H1 (cell line): Measurements from ENCODE around the gene ZNRF2. TPM values are rescaled to one million over a fixed set of nuclear protein-coding genes. Genes with fewer than 3 reads are reported as not detected.

ENCODE experiments used
- CTCF ChIA-PET: fragments of 300-600 bp; sonication (Branson Sonifier 250); formaldehyde crosslinking; loops from one replicate; lab custom pipeline; 2021; ENCODE audit not compliant: partially characterized antibody; lab: Charles Lee
- POLR2A ChIA-PET: fragments of 300-600 bp; sonication (Branson Sonifier 250); formaldehyde crosslinking; loops from one replicate; lab custom pipeline; 2021; ENCODE audit warnings: inconsistent platforms; ENCODE audit not compliant: partially characterized antibody; lab: Charles Lee
- DNase-seq, 2 experiments: peaks; one replicate each; pipeline versions ENCODE4 v3.0.0 to v3.0.0-alpha.2; 2010 to 2022; ENCODE audit warnings: low spot score in 2 of 2, low read depth in 1 of 2, mixed read lengths in 1 of 2
- FAIRE-seq: peaks from 2 replicates; lab custom pipeline; 2011; peaks lifted over from hg19 to GRCh38; lab: Jason Lieb, UNC
- H2AFZ ChIP-seq: 2 replicates; pipeline ENCODE4 v1.8.1; 2012; ENCODE audit warnings: low read length, inconsistent platforms
- H2AK5ac ChIP-seq: 2 replicates; pipeline ENCODE4 v1.6.1; 2013; ENCODE audit warnings: low read depth, low read length
- H2BK120ac ChIP-seq: replicated peaks from 2 replicates; pipeline ENCODE3; 2013; ENCODE audit warnings: low read depth, low read length, inconsistent platforms
- H2BK12ac ChIP-seq: 2 replicates; pipeline ENCODE4 v1.6.1; 2013; ENCODE audit warnings: low read depth, low read length
- H2BK15ac ChIP-seq: 2 replicates; pipeline ENCODE4 v1.6.1; 2013; ENCODE audit warnings: low read length
- H2BK20ac ChIP-seq: 2 replicates; pipeline ENCODE4 v1.6.1; 2013; ENCODE audit warnings: low read length
- H2BK5ac ChIP-seq: 2 replicates; pipeline ENCODE4 v1.6.1; 2013; ENCODE audit warnings: low read depth, low read length
- H3K14ac ChIP-seq: 2 replicates; pipeline ENCODE4 v1.6.1; 2013; ENCODE audit warnings: inconsistent platforms; ENCODE audit not compliant: insufficient read length
- H3K18ac ChIP-seq: 2 replicates; pipeline ENCODE4 v1.6.1; 2013; ENCODE audit warnings: low read length; ENCODE audit errors: extremely low read depth
- H3K23ac ChIP-seq: 2 replicates; pipeline ENCODE4 v1.6.1; 2013; ENCODE audit warnings: inconsistent platforms; ENCODE audit not compliant: insufficient read length
- H3K23me2 ChIP-seq: 2 replicates; pipeline ENCODE4 v1.6.1; 2013; ENCODE audit warnings: low read depth, low read length
- H3K27ac ChIP-seq: 2 replicates; pipeline ENCODE4 v1.6.1; 2011; ENCODE audit warnings: low read depth, low read length, inconsistent platforms
- H3K27me3 ChIP-seq, 4 experiments: replicated peaks in 1 of 4; 1 replicate in 1 of 4; 2 replicates in 3 of 4; pipeline versions ENCODE4 v1.6.1 to v1.8.1; 2011 to 2013; ENCODE audit warnings: low read length in 3 of 4, mild to moderate bottlenecking in 3 of 4, inconsistent platforms in 2 of 4, mixed read lengths in 2 of 4, moderate library complexity in 1 of 4; ENCODE audit not compliant: control insufficient read depth in 3 of 4, insufficient read depth in 3 of 4; ENCODE audit errors: extremely low read depth in 1 of 4
- H3K36me3 ChIP-seq, 4 experiments: 2 replicates each; pipeline versions ENCODE4 v1.6.1 to v1.8.1; 2011 to 2013; ENCODE audit warnings: mild to moderate bottlenecking in 4 of 4, low read length in 3 of 4, moderate library complexity in 2 of 4, control low read depth in 1 of 4, inconsistent platforms in 1 of 4; ENCODE audit not compliant: insufficient read depth in 4 of 4, control insufficient read depth in 2 of 4
- H3K4ac ChIP-seq: replicated peaks from 2 replicates; pipeline ENCODE3; 2013; ENCODE audit warnings: low read length, low read depth, mixed read lengths, inconsistent platforms; ENCODE audit not compliant: insufficient read length
- H3K4me1 ChIP-seq, 4 experiments: replicated peaks in 1 of 4; 1 replicate in 1 of 4; 2 replicates in 3 of 4; pipeline versions ENCODE4 v1.6.1 to v1.8.1; 2011 to 2013; ENCODE audit warnings: low read length in 3 of 4, inconsistent platforms in 2 of 4, mixed read lengths in 1 of 4; ENCODE audit not compliant: insufficient read depth in 4 of 4, control insufficient read depth in 3 of 4
- H3K4me2 ChIP-seq, 2 experiments: 2 replicates each; pipeline versions ENCODE4 v1.6.1 to v1.8.1; 2011 to 2013; ENCODE audit warnings: low read depth in 2 of 2, low read length in 2 of 2, control low read depth in 1 of 2, inconsistent platforms in 1 of 2, mild to moderate bottlenecking in 1 of 2; ENCODE audit not compliant: insufficient read depth in 1 of 2
- H3K4me3 ChIP-seq, 4 experiments: fragments of 200-600, 300-600 bp in 1 of 4; sonication (generic), shearing (Covaris generic), sonication (Bioruptor Twin) in 1 of 4; 2 replicates each; pipeline versions ENCODE4 v1.5.1 to v1.8.1; 2011 to 2016; ENCODE audit warnings: low read length in 4 of 4, low read depth in 3 of 4, control low read depth in 2 of 4, inconsistent platforms in 2 of 4, mild to moderate bottlenecking in 2 of 4, mixed read lengths in 1 of 4, moderate library complexity in 1 of 4; ENCODE audit not compliant: insufficient read depth in 2 of 4; ENCODE audit errors: extremely low read depth in 1 of 4
- H3K56ac ChIP-seq: replicated peaks from 2 replicates; pipeline ENCODE3; 2013; ENCODE audit warnings: low read depth, mild to moderate bottlenecking, mixed read lengths, low read length, inconsistent platforms; ENCODE audit not compliant: insufficient read length
- H3K79me1 ChIP-seq: 2 replicates; pipeline ENCODE4 v1.6.1; 2013; ENCODE audit warnings: low read depth, low read length, control low read depth
- H3K79me2 ChIP-seq, 2 experiments: 2 replicates each; pipeline versions ENCODE4 v1.6.1 to v1.8.1; 2012 to 2013; ENCODE audit warnings: low read length in 2 of 2, mild to moderate bottlenecking in 2 of 2, inconsistent platforms in 1 of 2; ENCODE audit not compliant: insufficient read depth in 2 of 2, control insufficient read depth in 1 of 2
- H3K9ac ChIP-seq, 4 experiments: replicated peaks in 1 of 4; 1 replicate in 1 of 4; 2 replicates in 3 of 4; pipeline versions ENCODE4 v1.6.1 to v1.8.1; 2011 to 2013; ENCODE audit warnings: low read depth in 3 of 4, low read length in 3 of 4, control low read depth in 2 of 4, mild to moderate bottlenecking in 2 of 4, moderate library complexity in 2 of 4, inconsistent platforms in 1 of 4; ENCODE audit errors: extremely low read depth in 1 of 4
- H3K9me3 ChIP-seq, 2 experiments: 2 replicates each; pipeline versions ENCODE4 v1.6.1 to v1.8.1; 2012 to 2013; ENCODE audit warnings: mild to moderate bottlenecking in 2 of 2, moderate library complexity in 2 of 2, control low read depth in 1 of 2, inconsistent platforms in 1 of 2, low read depth in 1 of 2, low read length in 1 of 2, mixed read lengths in 1 of 2; ENCODE audit not compliant: insufficient read depth in 2 of 2
- H4K20me1 ChIP-seq, 2 experiments: replicated peaks in 1 of 2; 2 replicates each; pipeline versions ENCODE3 to v1.8.1; 2011 to 2013; ENCODE audit warnings: inconsistent platforms in 2 of 2, low read length in 2 of 2, mild to moderate bottlenecking in 1 of 2; ENCODE audit not compliant: insufficient read depth in 2 of 2, control insufficient read depth in 1 of 2
- H4K5ac ChIP-seq: 2 replicates; pipeline ENCODE4 v1.6.1; 2013; ENCODE audit warnings: low read length, low read depth, mixed read lengths, inconsistent platforms; ENCODE audit not compliant: insufficient read length
- H4K8ac ChIP-seq: 2 replicates; pipeline ENCODE4 v1.8.0; 2013; ENCODE audit warnings: mild to moderate bottlenecking, moderate library complexity, low read length, inconsistent platforms; ENCODE audit not compliant: insufficient read depth; ENCODE audit errors: extremely low read depth
- H4K91ac ChIP-seq: replicated peaks from 2 replicates; pipeline ENCODE3; 2013; ENCODE audit warnings: low read length, mixed read lengths, inconsistent platforms; ENCODE audit not compliant: insufficient read length
- BACH1 ChIP-seq: IDR thresholded peaks from 2 replicates; pipeline ENCODE4 v1.6.1; 2012; ENCODE audit warnings: low read length, improper control_type of control experiment
- CBX5 ChIP-seq: fragments of 300-800, 300-1000 bp; sonication (generic); IDR thresholded peaks from 2 replicates; pipeline ENCODE4 v1.7.1; 2016; ENCODE audit warnings: antibody characterized with exemption, low read length, low read depth
- EGR1 ChIP-seq: IDR thresholded peaks from 2 replicates; pipeline ENCODE4 v1.6.1; 2011; ENCODE audit warnings: low read depth, low read length, borderline replicate concordance
- EP300 ChIP-seq, 2 experiments: IDR thresholded peaks; 1 replicate in 1 of 2; 2 replicates in 1 of 2; pipeline ENCODE4 v1.6.1; 2011 to 2012; ENCODE audit warnings: low read depth in 2 of 2, low read length in 2 of 2, mild to moderate bottlenecking in 2 of 2, borderline replicate concordance in 1 of 2, inconsistent platforms in 1 of 2, moderate library complexity in 1 of 2
- FOSL1 ChIP-seq: IDR thresholded peaks from 2 replicates; pipeline ENCODE4 v1.6.1; 2011; ENCODE audit warnings: mild to moderate bottlenecking, low read depth, low read length, moderate library complexity; ENCODE audit not compliant: insufficient read depth
- HDAC2 ChIP-seq, 2 experiments: fragments of 300-600 bp in 1 of 2; sonication (generic) in 1 of 2; IDR thresholded peaks; 2 replicates each; pipeline ENCODE4 v1.6.1; 2011 to 2012; ENCODE audit warnings: low read depth in 2 of 2, low read length in 2 of 2, mild to moderate bottlenecking in 2 of 2, moderate library complexity in 2 of 2, borderline replicate concordance in 1 of 2, inconsistent platforms in 1 of 2
- KDM4A ChIP-seq: IDR thresholded peaks from one replicate; pipeline ENCODE4 v1.7.1; 2012; ENCODE audit warnings: low read depth, mild to moderate bottlenecking, moderate library complexity, low read length, inconsistent platforms; ENCODE audit not compliant: severe bottlenecking
- POLR2A ChIP-seq, 2 experiments: IDR thresholded peaks; 1 replicate in 1 of 2; 2 replicates in 1 of 2; pipeline ENCODE4 v1.6.1; 2011; ENCODE audit warnings: low read depth in 2 of 2, low read length in 2 of 2, mild to moderate bottlenecking in 2 of 2; ENCODE audit errors: control extremely low read depth in 1 of 2
- POU5F1 ChIP-seq: IDR thresholded peaks from 2 replicates; pipeline ENCODE4 v1.6.1; 2011; ENCODE audit warnings: low read depth, mild to moderate bottlenecking, low read length, moderate library complexity
- RAD21 ChIP-seq, 2 experiments: IDR thresholded peaks in 1 of 2; conservative IDR thresholded peaks in 1 of 2; 2 replicates each; pipeline ENCODE4 v1.6.1; 2011; ENCODE audit warnings: low read depth in 2 of 2, low read length in 2 of 2, improper control_type of control experiment in 1 of 2, inconsistent platforms in 1 of 2, mild to moderate bottlenecking in 1 of 2, moderate library complexity in 1 of 2
- RFX5 ChIP-seq: IDR thresholded peaks from 2 replicates; pipeline ENCODE4 v1.6.1; 2011; ENCODE audit warnings: low read depth, low read length, improper control_type of control experiment, borderline replicate concordance
- SP2 ChIP-seq: IDR thresholded peaks from 2 replicates; pipeline ENCODE4 v1.6.1; 2012; ENCODE audit warnings: mild to moderate bottlenecking, low read length, inconsistent platforms
- SUZ12 ChIP-seq: fragments of 200-600 bp; sonication (generic); IDR thresholded peaks from 2 replicates; pipeline ENCODE4 v1.6.1; 2012; ENCODE audit warnings: mild to moderate bottlenecking, inconsistent platforms, low read length, moderate library complexity, mixed read lengths
- WGBS, 2 experiments: shearing (Covaris generic) in 1 of 2; methylation state at CpG; one replicate each; pipeline versions ENCODE4 v1.1.6 to v1.1.7; 2013 to 2015; ENCODE audit warnings: low lambda C conversion rate in 2 of 2, mixed read lengths in 2 of 2, inconsistent platforms in 1 of 2, low coverage in 1 of 2, missing lambda C conversion rate in 1 of 2; ENCODE audit not compliant: insufficient replicate concordance in 2 of 2, insufficient coverage in 1 of 2, insufficient read length in 1 of 2; ENCODE audit errors: extremely low coverage in 1 of 2, missing lambda C conversion rate in 1 of 2; 5-methylcytosine and 5-hydroxymethylcytosine counted together
- polyA plus RNA-seq, 7 experiments: library from polyadenylated mRNA; depleted of rRNA in 3 of 7; stranded (reverse) in 5 of 7; unstranded in 2 of 7; fragments of >200 nt in 5 of 7; fragments of 200-250 nt in 2 of 7; gene quantifications; 1 replicate in 5 of 7; 2 replicates in 1 of 7; 4 replicates in 1 of 7; pipeline versions ENCODE4 v1.2.1 to v1.2.3, GENCODE V29; 2011 to 2013; ENCODE audit warnings: missing spikeins in 2 of 7, mixed read lengths in 2 of 7
- total RNA-seq: library from RNA; stranded (reverse); fragmentation: NEBNext Ultra II Directional; extraction: Animal tissue kit (Norgen Biotek cat#: 25700); gene quantifications from 2 replicates; pipeline ENCODE4 v1.2.1, GENCODE V29; 2021

ZNRF2 gene
- total and polyA plus RNA-seq, 2 of the 8 experiments (the other 6 are each of a cell fraction or from before 2014, with no cell fraction given) = 2.9 to 16.2 TPM

GRCh38 chr7:30241767-30242166 is 42.6 kb upstream of the ZNRF2 start:
- Histone ChIP-seq H3K14ac (no peak overlapping the region), H3K9me3 (no peaks in the 10 kb centered on the region), H4K91ac (no peak overlapping the region), H2BK5ac (no peak overlapping the region), H3K27me3 (no peaks in the 10 kb centered on the region; a peak in 1 of 7 replicates), H3K9ac (no peak overlapping the region), H3K27ac (no peak overlapping the region), H3K79me1 (no peaks in the 10 kb centered on the region), H3K36me3 (no peaks in the 10 kb centered on the region), H2BK20ac (no peak overlapping the region), H3K56ac (no peak overlapping the region), H3K4me2 (no peak overlapping the region), H4K20me1 (no peaks in the 10 kb centered on the region), H3K4me1 (no peaks in the 10 kb centered on the region; a peak in 1 of 7 replicates), H3K23me2 (no peaks in the 10 kb centered on the region), H2AFZ (no peak overlapping the region), H2BK120ac (no peak overlapping the region), H3K23ac (no peak overlapping the region), H4K8ac (no peak overlapping the region), H4K5ac (no peak overlapping the region), H3K4ac (no peak overlapping the region), H3K18ac (no peak overlapping the region), H2AK5ac (no peak overlapping the region), H2BK12ac (no peak overlapping the region), H3K4me3 (no peak overlapping the region), H3K79me2 (no peaks in the 10 kb centered on the region), H2BK15ac (no peak overlapping the region)
- ChIA-PET CTCF (no interaction called here), POLR2A (no interaction called here)
- DNase-seq (no peak), FAIRE-seq (no peak)
- WGBS, 2 experiments = 86% methylated on average over 2 of the region's 2 CpGs; no CpG with 5 or more reads in 1 of the 2 experiments
- no peak for TF ChIP-seq FOSL1
- no peak for TF ChIP-seq POU5F1
- no peak for TF ChIP-seq EP300 (IDR thresholded peaks at IDR 0.05; ENCODE audit: borderline replicate concordance in 1 of 2, low read depth in 2 of 2, low read length in 2 of 2)
- TF ChIP-seq RAD21 (IDR thresholded peaks at IDR 0.05 in 1 of 2, conservative IDR thresholded peaks at IDR 0.05 in 1 of 2; ENCODE audit: low read depth in 2 of 2, low read length in 2 of 2) = no peak
- TF ChIP-seq HDAC2 (IDR thresholded peaks at IDR 0.05; ENCODE audit: borderline replicate concordance in 1 of 2, low read depth in 2 of 2, low read length in 2 of 2) = no peak
- no peak for TF ChIP-seq POLR2A (IDR thresholded peaks at IDR 0.05; ENCODE audit: control extremely low read depth in 1 of 2, low read depth in 2 of 2, low read length in 2 of 2)
- TF ChIP-seq CBX5 = no peak
- TF ChIP-seq SP2 = no peak
- TF ChIP-seq SUZ12 = no peak
- no peak for TF ChIP-seq KDM4A
- TF ChIP-seq RFX5 = no peak
- no peak for TF ChIP-seq BACH1
- TF ChIP-seq EGR1 = no peak
